ENCODE measurements around the gene NAPA. TPM values are rescaled to one million over a fixed set of nuclear protein-coding genes. Genes with fewer than 3 reads are reported as not detected.

The NAPA gene
- total RNA-seq, 4 donors from 2014 or later = 36.5 to 693 (median 144) TPM

- H3K4me1 ChIP-seq = no peaks in the 10 kb centered on the region
- intact Hi-C loops (cut with DNase I; ENCODE audit: low total_unique reads) = no loop called here
Measured at GRCh38 chr19:47523473-47523872, 8.6 kb upstream of the NAPA start.

DNA sequence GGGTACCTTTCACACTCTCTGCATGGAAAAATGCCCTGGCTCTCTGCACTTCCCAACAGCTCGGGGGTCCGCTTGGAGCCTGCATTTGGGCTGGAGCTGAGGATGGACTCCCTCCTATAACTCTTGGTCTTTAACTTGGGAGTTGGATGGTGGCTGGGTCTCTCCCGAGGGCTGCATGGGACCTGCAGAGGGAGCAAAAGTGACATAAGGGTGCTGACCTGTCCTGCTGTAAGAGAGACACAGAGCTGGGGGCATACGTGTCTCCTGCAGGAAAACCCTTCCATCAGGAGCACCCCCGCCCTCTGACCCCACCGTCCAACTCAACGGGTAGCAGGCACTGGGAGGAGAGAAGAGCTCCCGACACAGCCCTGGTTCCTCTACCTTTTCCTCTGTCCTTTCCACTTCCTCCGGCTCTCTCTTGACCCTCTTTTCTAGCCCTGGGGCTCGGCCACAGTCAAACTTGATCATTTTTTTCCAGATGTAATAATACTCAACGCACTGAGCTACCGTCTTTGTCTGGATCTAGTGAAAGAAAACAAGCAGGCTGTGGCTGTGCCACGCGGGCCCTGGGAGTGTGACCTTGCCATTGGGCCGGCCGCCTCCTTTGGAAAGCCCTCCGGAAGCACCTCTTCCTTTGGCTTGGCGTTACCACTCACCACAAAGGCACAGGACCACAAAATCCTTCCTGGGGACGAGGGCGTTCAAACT lies 6.8 kb upstream of the NAPA start:
- H3K4me3 ChIP-seq = no peak overlapping the region
- DNase-seq = no peak
- no peaks in the 10 kb centered on the region for H3K27me3 ChIP-seq
- H3K4me1 ChIP-seq = no peaks in the 10 kb centered on the region
- no peaks in the 10 kb centered on the region for H3K9me3 ChIP-seq
- intact Hi-C loops (cut with DNase I; ENCODE audit: low total_unique reads) = no loop called here
- H3K36me3 ChIP-seq = no peaks in the 10 kb centered on the region
- H3K27ac ChIP-seq = peak overlapping the region in 1 of 2 donors; percentile 21
- no peak for TF ChIP-seq CTCF (IDR thresholded peaks at IDR 0.05)
- no peak for TF ChIP-seq POLR2A (IDR thresholded peaks at IDR 0.05)

More at GRCh38 chr19:47523473-47523872, 8.6 kb upstream of the NAPA start:
- no peaks in the 10 kb centered on the region for H3K27me3 ChIP-seq
- no peaks in the 10 kb centered on the region for H3K9me3 ChIP-seq
- TF ChIP-seq POLR2A (IDR thresholded peaks at IDR 0.05) = no peak
- TF ChIP-seq CTCF (IDR thresholded peaks at IDR 0.05) = no peak
- no peak overlapping the region for H3K27ac ChIP-seq
- H3K36me3 ChIP-seq = no peaks in the 10 kb centered on the region
- no peak overlapping the region for H3K4me3 ChIP-seq
- no peak for DNase-seq

DNA sequence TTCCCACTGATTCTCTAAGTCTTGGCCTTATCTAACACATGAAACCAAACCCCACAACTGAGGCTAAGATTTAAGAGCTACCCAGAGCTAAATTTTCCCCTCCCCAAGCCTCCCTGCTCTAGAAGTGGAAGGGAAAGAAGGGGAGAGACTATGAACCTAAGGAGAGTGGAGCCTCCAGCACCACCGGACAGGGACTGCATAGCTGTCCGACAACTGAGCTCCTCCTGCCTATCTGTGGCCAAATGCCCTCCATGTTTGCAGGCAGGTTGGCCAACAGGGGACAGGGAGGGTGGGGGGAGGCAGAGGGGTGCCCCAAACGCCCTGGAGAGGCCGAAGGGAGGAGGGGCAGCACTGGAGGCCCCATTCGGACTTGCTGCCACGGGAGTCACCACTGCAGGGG lies 6.0 kb upstream of the NAPA start:
- DNase-seq = no peak
- Histone ChIP-seq H3K36me3 (no peaks in the 10 kb centered on the region), H3K27ac (no peak overlapping the region), H3K4me3 (no peak overlapping the region), H3K27me3 (no peaks in the 10 kb centered on the region), H3K4me1 (no peaks in the 10 kb centered on the region), H3K9me3 (no peaks in the 10 kb centered on the region)
- TF ChIP-seq CTCF (IDR thresholded peaks at IDR 0.05) (no peak), POLR2A (IDR thresholded peaks at IDR 0.05) (no peak)
- intact Hi-C loops (cut with DNase I; ENCODE audit: low total_unique reads) = no loop called here

DNA sequence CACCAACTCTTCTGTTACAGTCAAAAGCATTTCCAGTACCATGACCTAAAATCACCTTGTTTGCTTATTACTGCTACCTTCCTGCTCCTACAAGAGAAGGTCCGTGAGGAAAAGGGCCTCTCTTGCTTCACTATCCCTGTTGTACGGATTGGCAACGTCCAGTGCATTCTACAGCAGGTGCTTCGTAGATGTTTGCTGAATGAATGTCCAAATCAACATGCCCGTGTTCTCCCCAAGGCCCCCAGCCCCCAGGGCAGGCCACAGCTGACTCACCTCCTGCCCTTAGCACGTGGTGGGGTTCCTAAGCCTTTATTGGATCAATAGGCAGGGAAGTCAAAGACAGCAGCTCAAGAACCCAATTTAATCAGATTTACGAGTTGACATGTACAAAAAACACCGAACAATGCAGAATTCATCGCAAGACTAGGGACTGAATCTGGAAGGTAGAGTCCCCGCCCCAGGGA lies 5.5 kb upstream of the NAPA start:
- Histone ChIP-seq H3K4me3 (no peak overlapping the region), H3K27me3 (no peaks in the 10 kb centered on the region), H3K4me1 (no peaks in the 10 kb centered on the region), H3K9me3 (no peaks in the 10 kb centered on the region), H3K27ac (no peak overlapping the region), H3K36me3 (no peaks in the 10 kb centered on the region)
- TF ChIP-seq CTCF (IDR thresholded peaks at IDR 0.05) (no peak), POLR2A (IDR thresholded peaks at IDR 0.05) (no peak)
- intact Hi-C loops (cut with DNase I; ENCODE audit: low total_unique reads) = no loop called here
- no peak for DNase-seq

DNA sequence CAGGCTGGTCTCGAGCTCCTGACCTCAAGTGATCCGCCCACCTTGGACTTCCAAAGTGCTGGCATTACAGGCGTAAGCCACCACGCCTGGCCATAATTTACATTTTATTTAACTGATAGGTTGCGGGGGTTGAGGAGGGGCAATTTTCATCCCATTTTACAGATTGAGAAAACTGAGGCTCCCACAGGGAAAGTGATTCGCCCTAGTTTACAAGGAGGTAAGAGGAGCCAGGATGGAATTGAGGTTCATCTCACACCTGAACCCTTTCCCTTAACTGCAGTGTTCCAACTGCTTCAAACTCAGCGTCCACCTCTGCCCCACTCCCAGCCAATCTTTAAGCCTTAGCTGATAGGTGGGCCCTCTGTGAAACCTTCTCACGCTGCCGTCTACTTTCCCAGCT lies 4.0 kb upstream of the NAPA start:
- Histone ChIP-seq H3K27me3 (no peaks in the 10 kb centered on the region), H3K4me1 (no peaks in the 10 kb centered on the region), H3K27ac (no peak overlapping the region), H3K9me3 (no peaks in the 10 kb centered on the region), H3K36me3 (no peaks in the 10 kb centered on the region), H3K4me3 (no peak overlapping the region)
- no peak for DNase-seq
- intact Hi-C loops (cut with DNase I; ENCODE audit: low total_unique reads) = no loop called here
- TF ChIP-seq CTCF (IDR thresholded peaks at IDR 0.05) = no peak
- TF ChIP-seq POLR2A (IDR thresholded peaks at IDR 0.05) = no peak

All from uterus (tissue), 4 donors.